ENCODE results near the gene DIS3L2. TPM values are rescaled to one million over a fixed set of nuclear protein-coding genes. Genes with fewer than 3 reads are reported as not detected.
"Not testable (repeated sequence)": the region's sequence is repeated elsewhere in the genome, so short reads cannot be mapped to it uniquely, and the experiment has no call there.

Gene DIS3L2
- total RNA-seq, 1 donor from 2014 or later: 17.1 TPM

- not testable (repeated sequence) for DNase-seq (ENCODE audit: low read depth, low spot score)
These were observed 403.5 kb downstream of the DIS3L2 start for GRCh38 chr2:232364806-232365594.

- no peak for DNase-seq (ENCODE audit: low read depth, low spot score)
These were observed 404.3 kb downstream of the DIS3L2 start for GRCh38 chr2:232365621-232366321.

GRCh38 chr2:232366461-232366860 is 404.9 kb downstream of the DIS3L2 start:
- DNase-seq (ENCODE audit: low read depth, low spot score): not testable (repeated sequence)

- DNase-seq (ENCODE audit: low read depth, low spot score): no peak
These were observed 405.5 kb downstream of the DIS3L2 start for GRCh38 chr2:232367016-232367415.

- DNase-seq (ENCODE audit: low read depth, low spot score): no peak
These were observed 406.2 kb downstream of the DIS3L2 start for GRCh38 chr2:232367591-232368233.

- no peak for DNase-seq (ENCODE audit: low read depth, low spot score)
These were observed 406.8 kb downstream of the DIS3L2 start for GRCh38 chr2:232368311-232368731.

GRCh38 chr2:232369126-232369951 is 407.8 kb downstream of the DIS3L2 start:
- no peak for DNase-seq (ENCODE audit: low read depth, low spot score)

GRCh38 chr2:232370007-232370406 is 408.5 kb downstream of the DIS3L2 start:
- DNase-seq (ENCODE audit: low read depth, low spot score): not testable (repeated sequence)

- no peak for DNase-seq (ENCODE audit: low read depth, low spot score)
These were observed 411.0 kb downstream of the DIS3L2 start for GRCh38 chr2:232372231-232373208.

- no peak for DNase-seq (ENCODE audit: low read depth, low spot score)
These were observed 412.8 kb downstream of the DIS3L2 start for GRCh38 chr2:232374356-232374755.

GRCh38 chr2:232375164-232375563 is 413.7 kb downstream of the DIS3L2 start:
- no peak for DNase-seq (ENCODE audit: low read depth, low spot score)

- no peak for DNase-seq (ENCODE audit: low read depth, low spot score)
These were observed 414.7 kb downstream of the DIS3L2 start for GRCh38 chr2:232376260-232376659.

GRCh38 chr2:232376713-232377112 is 415.2 kb downstream of the DIS3L2 start:
- DNase-seq (ENCODE audit: low read depth, low spot score): no peak

GRCh38 chr2:232377319-232377718 is 415.8 kb downstream of the DIS3L2 start:
- DNase-seq (ENCODE audit: low read depth, low spot score): no peak

GRCh38 chr2:232377841-232378734 is 416.6 kb downstream of the DIS3L2 start:
- DNase-seq (ENCODE audit: low read depth, low spot score): no peak

- DNase-seq (ENCODE audit: low read depth, low spot score): not testable (repeated sequence)
These were observed 417.2 kb downstream of the DIS3L2 start, which contains the start of gene ALPP for GRCh38 chr2:232378735-232379151. Gene ALPP, plus strand, starts transcription at chr2:232378751. Its CDS starts 52 bp downstream, at chr2:232378803.

GRCh38 chr2:232379610-232380590 is 418.4 kb downstream of the DIS3L2 start:
- not testable (repeated sequence) for DNase-seq (ENCODE audit: low read depth, low spot score)

All from pulmonary artery endothelial cell (primary cell).